PC-9 (cell line): ENCODE results near the gene DLGAP5. TPM values are rescaled to one million over a fixed set of nuclear protein-coding genes. Genes with fewer than 3 reads are reported as not detected.

Experiments
- BruUV-seq: library from RNA; stranded (reverse); fragments of 400-500 nt; replicated peaks from 2 replicates; lab custom pipeline; 2021; lab: Mats Ljungman, UMichigan
- CTCF ChIA-PET: fragments of 300-600 bp; sonication (Branson Sonifier 250); formaldehyde crosslinking; loops from one replicate; lab custom pipeline; 2022; ENCODE audit warnings: antibody characterized with exemption; lab: Charles Lee
- POLR2A ChIA-PET: fragments of 300-600 bp; sonication (Branson Sonifier 250); formaldehyde crosslinking; loops from one replicate; lab custom pipeline; 2022; ENCODE audit warnings: antibody characterized with exemption; ENCODE audit not compliant: unreplicated experiment; lab: Charles Lee
- DNase-seq, 2 experiments: peaks; one replicate each; pipeline versions ENCODE4 v3.0.0 to v3.0.0-alpha.2; 2015 to 2022; ENCODE audit warnings: mixed read lengths in 1 of 2
- H2AFZ ChIP-seq: fragments of 200-600 bp; sonication (generic); 2 replicates; pipeline ENCODE4 v1.8.1; 2017; ENCODE audit warnings: antibody characterized with exemption
- H3F3A ChIP-seq: fragments of 200-600 bp; sonication (generic); 2 replicates; pipeline ENCODE4 v1.8.1; 2017; ENCODE audit warnings: antibody characterized with exemption, mild to moderate bottlenecking, low read depth; ENCODE audit not compliant: insufficient read depth
- H3K27ac ChIP-seq: fragments of 200-600 bp; sonication (generic); 2 replicates; pipeline ENCODE4 v1.6.1; 2016; ENCODE audit warnings: mixed run types
- H3K27me3 ChIP-seq: fragments of 200-600 bp; sonication (generic); 2 replicates; pipeline ENCODE4 v1.6.1; 2016; ENCODE audit warnings: low read depth, mixed run types; ENCODE audit not compliant: insufficient read depth
- H3K36me3 ChIP-seq: fragments of 200-600 bp; sonication (generic); 2 replicates; pipeline ENCODE4 v1.6.1; 2016; ENCODE audit warnings: low read depth, mixed run types
- H3K4me1 ChIP-seq: fragments of 200-600 bp; sonication (generic); replicated peaks from 2 replicates; pipeline ENCODE4 v1.6.1; 2016; ENCODE audit warnings: mixed run types; ENCODE audit not compliant: insufficient read depth
- H3K4me2 ChIP-seq: fragments of 200-600 bp; sonication (generic); 2 replicates; pipeline ENCODE4 v1.6.1; 2017; ENCODE audit warnings: mixed run types
- H3K4me3 ChIP-seq: fragments of 200-600 bp; sonication (generic); 2 replicates; pipeline ENCODE4 v1.6.1; 2016; ENCODE audit warnings: mixed run types
- H3K79me2 ChIP-seq: fragments of 200-600 bp; sonication (generic); 2 replicates; pipeline ENCODE4 v1.6.1; 2017; ENCODE audit warnings: low read depth, mixed run types
- H3K9me2 ChIP-seq: fragments of 200-600 bp; sonication (generic); 2 replicates; pipeline ENCODE4 v1.8.1; 2017; ENCODE audit warnings: mild to moderate bottlenecking; ENCODE audit not compliant: insufficient read depth
- H3K9me3 ChIP-seq: fragments of 200-600 bp; sonication (generic); 2 replicates; pipeline ENCODE4 v1.8.1; 2016; ENCODE audit warnings: low read depth; ENCODE audit not compliant: insufficient read depth
- H4K20me1 ChIP-seq: fragments of 200-600 bp; sonication (generic); 2 replicates; pipeline ENCODE4 v1.8.1; 2017; ENCODE audit not compliant: insufficient read depth
- CTCF ChIP-seq: fragments of 200-600 bp; sonication (generic); conservative IDR thresholded peaks from 2 replicates; pipeline ENCODE4 v1.6.1; 2017; ENCODE audit warnings: mixed run types, antibody characterized with exemption, mild to moderate bottlenecking, moderate library complexity
- EZH2 ChIP-seq: fragments of 200-600 bp; sonication (generic); IDR thresholded peaks from 2 replicates; pipeline ENCODE4 v1.8.0; 2017; ENCODE audit warnings: antibody characterized with exemption, low read depth
- intact Hi-C: fragments of 100-400 bp; cut with micrococcal nuclease; formaldehyde crosslinking; loops from one replicate; pipeline ENCODE4 v1.10.0; 2022; ENCODE audit not compliant: unreplicated experiment
- total RNA-seq: library from RNA; stranded (reverse); gene quantifications from 2 replicates; pipeline ENCODE4 v1.2.3, GENCODE V29; 2021

The DLGAP5 gene
- total RNA-seq, 1 experiment from 2014 or later = 80.0 TPM

- BruUV-seq = no TSS peak
- Histone ChIP-seq H3K36me3 (no peaks in the 10 kb centered on the region), H3K79me2 (no peaks in the 10 kb centered on the region), H3K27me3 (no peaks in the 10 kb centered on the region), H3K4me3 (no peak overlapping the region), H2AFZ (no peak overlapping the region), H3K4me1 (no peaks in the 10 kb centered on the region), H3K27ac (no peak overlapping the region), H3K9me2 (no peaks in the 10 kb centered on the region), H3K9me3 (no peaks in the 10 kb centered on the region), H3K4me2 (no peak overlapping the region), H4K20me1 (no peaks in the 10 kb centered on the region), H3F3A (no peaks in the 10 kb centered on the region)
- CTCF ChIA-PET = no interaction called here
- intact Hi-C loops = no loop called here
- no peak for DNase-seq
- TF ChIP-seq CTCF = no peak
- TF ChIP-seq EZH2 = no peak
- POLR2A ChIA-PET = no interaction called here
Observed at GRCh38 chr14:55207832-55208231, 16.4 kb upstream of the DLGAP5 start.

GRCh38 chr14:55206175-55206693, 14.8 kb upstream of the DLGAP5 start:
- H3K36me3 ChIP-seq = no peaks in the 10 kb centered on the region
- H4K20me1 ChIP-seq = no peaks in the 10 kb centered on the region
- H3K9me2 ChIP-seq = no peaks in the 10 kb centered on the region
- H3F3A ChIP-seq = no peaks in the 10 kb centered on the region
- BruUV-seq = no TSS peak
- no peak for DNase-seq
- POLR2A ChIA-PET = interaction anchor here (0.6 kb wide), 1 partner anchor 16 kb away, joined by 6 read pairs; no protein-coding TSS in a partner anchor
- no peaks in the 10 kb centered on the region for H3K27me3 ChIP-seq
- H3K4me1 ChIP-seq = no peaks in the 10 kb centered on the region
- intact Hi-C loops = no loop called here
- TF ChIP-seq EZH2 = no peak
- no peak for TF ChIP-seq CTCF
- H3K79me2 ChIP-seq = no peaks in the 10 kb centered on the region
- H3K27ac ChIP-seq = no peak overlapping the region
- no peak overlapping the region for H3K4me3 ChIP-seq
- H3K4me2 ChIP-seq = no peak overlapping the region
- no peaks in the 10 kb centered on the region for H3K9me3 ChIP-seq
- no peak overlapping the region for H2AFZ ChIP-seq
- CTCF ChIA-PET = no interaction called here

GRCh38 chr14:55201219-55202101, 10.1 kb upstream of the DLGAP5 start:
- CTCF ChIA-PET = interaction anchor here (0.7 kb wide), 3 partner anchors 9 to 222 kb away, joined by 4 to 6 read pairs (median 5); no protein-coding TSS in a partner anchor
- TF ChIP-seq EZH2 (no peak), CTCF (no peak)

More at GRCh38 chr14:55201219-55202101, 10.1 kb upstream of the DLGAP5 start:
- no peaks in the 10 kb centered on the region for H3K9me3 ChIP-seq
- no TSS peak for BruUV-seq
- H3K4me3 ChIP-seq = no peak overlapping the region
- no peaks in the 10 kb centered on the region for H3K79me2 ChIP-seq
- H3K36me3 ChIP-seq = no peaks in the 10 kb centered on the region
- H3K4me2 ChIP-seq = no peak overlapping the region
- no peaks in the 10 kb centered on the region for H4K20me1 ChIP-seq
- no peak overlapping the region for H2AFZ ChIP-seq
- no peaks in the 10 kb centered on the region for H3K9me2 ChIP-seq
- no peak for DNase-seq
- H3K27me3 ChIP-seq = no peaks in the 10 kb centered on the region
- intact Hi-C loops = no loop called here
- H3F3A ChIP-seq = no peaks in the 10 kb centered on the region
- H3K27ac ChIP-seq = no peak overlapping the region
- POLR2A ChIA-PET = interaction anchor here (0.6 kb wide), 1 partner anchor 20 kb away, joined by 4 read pairs; no protein-coding TSS in a partner anchor
- H3K4me1 ChIP-seq = no peaks in the 10 kb centered on the region
